HepG2 (cell line): ENCODE data around the gene OR52L1. TPM values are rescaled to one million over a fixed set of nuclear protein-coding genes. Genes with fewer than 3 reads are reported as not detected.

ENCODE experiments used
- ATAC-seq: fragments of 200-7000 bp; cut with Tn5 transposase; 3 replicates; pipeline ENCODE4 v1.9.1; 2020; ENCODE audit warnings: mild to moderate bottlenecking, moderate library complexity
- BruUV-seq: library from RNA; stranded (reverse); fragments of 400-500 nt; replicated peaks from 2 replicates; lab custom pipeline; 2021; lab: Mats Ljungman, UMichigan
- CTCF ChIA-PET: fragments of 300-600 bp; formaldehyde crosslinking; extraction: SDS; loops from one replicate; lab custom pipeline; 2021; ENCODE audit warnings: low total read pairs, inconsistent platforms, low intra/inter-chr PET ratio; lab: Yijun Ruan, JAX
- POLR2A ChIA-PET: fragments of 350-600 bp; sonication (Branson Sonifier 250); formaldehyde crosslinking; loops from one replicate; lab custom pipeline; 2020; ENCODE audit warnings: antibody characterized with exemption, inconsistent platforms; lab: Yijun Ruan, JAX
- DNase-seq: peaks from one replicate; pipeline ENCODE4 v3.0.0-alpha.2; 2015; ENCODE audit warnings: low spot score
- FAIRE-seq: peaks from 3 replicates; lab custom pipeline; 2011; peaks lifted over from hg19 to GRCh38; lab: Jason Lieb, UNC
- H2AFZ ChIP-seq: one replicate; pipeline ENCODE4 v1.6.1; 2011; ENCODE audit warnings: low read length, inconsistent platforms
- H3K27ac ChIP-seq: fragments of 300-600 bp; 3 replicates; pipeline ENCODE4 v1.8.0; 2011; ENCODE audit warnings: mixed run types, mild to moderate bottlenecking, mixed read lengths, low read length, inconsistent platforms; ENCODE audit not compliant: insufficient read depth; ENCODE audit errors: extremely low read length
- H3K27me3 ChIP-seq, 2 experiments: fragments of 200-600 bp in 1 of 2; 2 replicates in 1 of 2; 3 replicates in 1 of 2; pipeline versions ENCODE4 v1.6.0 to v1.8.0; 2011; ENCODE audit warnings: low read length in 2 of 2, mild to moderate bottlenecking in 2 of 2, moderate library complexity in 2 of 2, inconsistent platforms in 1 of 2; ENCODE audit not compliant: insufficient read depth in 2 of 2, control insufficient read depth in 1 of 2
- H3K36me3 ChIP-seq, 2 experiments: fragments of 200-600 bp in 1 of 2; replicated peaks in 1 of 2; 2 replicates in 1 of 2; 3 replicates in 1 of 2; pipeline versions ENCODE4 v1.5.1 to v1.8.0; 2011; ENCODE audit warnings: low read length in 2 of 2, inconsistent platforms in 1 of 2; ENCODE audit not compliant: insufficient read depth in 2 of 2, control insufficient read depth in 1 of 2
- H3K4me1 ChIP-seq: 2 replicates; pipeline ENCODE4 v1.5.1; 2012; ENCODE audit warnings: low read length, inconsistent platforms; ENCODE audit not compliant: insufficient read depth
- H3K4me2 ChIP-seq: 2 replicates; pipeline ENCODE4 v1.6.0; 2011; ENCODE audit warnings: low read depth, low read length, inconsistent platforms
- H3K4me3 ChIP-seq, 3 experiments: fragments of 200-600 bp in 1 of 3; sonication (generic), shearing (Covaris generic) in 1 of 3; replicated peaks in 1 of 3; 2 replicates each; pipeline ENCODE4 v1.5.1; 2011 to 2016; ENCODE audit warnings: low read length in 3 of 3, inconsistent platforms in 2 of 3, low read depth in 2 of 3, mild to moderate bottlenecking in 2 of 3, control low read depth in 1 of 3, mixed read lengths in 1 of 3; ENCODE audit not compliant: insufficient read depth in 1 of 3
- H3K79me2 ChIP-seq: one replicate; pipeline ENCODE4 v1.6.1; 2011; ENCODE audit warnings: low read length, inconsistent platforms; ENCODE audit not compliant: insufficient read depth
- H3K9ac ChIP-seq: 2 replicates; pipeline ENCODE4 v1.6.0; 2011; ENCODE audit warnings: mild to moderate bottlenecking, low read depth, low read length, inconsistent platforms; ENCODE audit not compliant: insufficient read depth
- H3K9me3 ChIP-seq: 2 replicates; pipeline ENCODE4 v1.5.1; 2012; ENCODE audit warnings: mild to moderate bottlenecking, low read length
- H4K20me1 ChIP-seq: 2 replicates; pipeline ENCODE4 v1.6.0; 2011; ENCODE audit warnings: inconsistent platforms, mild to moderate bottlenecking, low read length, moderate library complexity; ENCODE audit not compliant: insufficient read depth
- HNRNPUL1 ChIP-seq: fragments of 200-400 bp; formaldehyde crosslinking; IDR thresholded peaks from 2 replicates; pipeline ENCODE4 v1.6.1; 2017; ENCODE audit warnings: low read depth, mild to moderate bottlenecking, low read length, moderate library complexity
- NFRKB ChIP-seq: fragments of 450-650 bp; IDR thresholded peaks from 2 replicates; pipeline ENCODE4 v1.6.1; 2017
- ONECUT2 ChIP-seq: sonication (generic); formaldehyde crosslinking; IDR thresholded peaks from 2 replicates; pipeline ENCODE4 v1.4.0; 2020; ENCODE audit warnings: missing genetic modification reagents
- PRPF4 ChIP-seq: fragments of 200-400 bp; formaldehyde crosslinking; IDR thresholded peaks from 2 replicates; pipeline ENCODE4 v1.6.1; 2016; ENCODE audit warnings: low read length, low read depth; ENCODE audit not compliant: poor library complexity, severe bottlenecking
- SP4 ChIP-seq: sonication (generic); formaldehyde crosslinking; IDR thresholded peaks from 2 replicates; pipeline ENCODE4 v1.8.1; 2023; ENCODE audit warnings: mild to moderate bottlenecking, missing genetic modification reagents
- ZNF251 ChIP-seq: sonication (generic); formaldehyde crosslinking; IDR thresholded peaks from 2 replicates; pipeline ENCODE4 v1.9.0; 2021; ENCODE audit warnings: mild to moderate bottlenecking, missing genetic modification reagents
- ZNF431 ChIP-seq: sonication (generic); formaldehyde crosslinking; IDR thresholded peaks from 2 replicates; pipeline ENCODE4 v1.9.0; 2022; ENCODE audit warnings: missing genetic modification reagents, low read depth, mild to moderate bottlenecking, borderline replicate concordance
- ZNF777 ChIP-seq: sonication (generic); formaldehyde crosslinking; IDR thresholded peaks from 2 replicates; pipeline ENCODE4 v1.4.0; 2020; ENCODE audit warnings: missing genetic modification reagents
- ZNF816 ChIP-seq: sonication (generic); formaldehyde crosslinking; IDR thresholded peaks from 2 replicates; pipeline ENCODE4 v1.8.0; 2022; ENCODE audit warnings: missing genetic modification reagents, mild to moderate bottlenecking, borderline replicate concordance
- WGBS: methylation state at CpG from one replicate; pipeline ENCODE4 v1.1.6; 2017; ENCODE audit warnings: low lambda C conversion rate; 5-methylcytosine and 5-hydroxymethylcytosine counted together
- in situ Hi-C: cut with HindIII; loops from 2 replicates; pipeline ENCODE4 v1.10.0; 2017; ENCODE audit warnings: low pct_unique_long_range_greater_than_20kb; ENCODE audit not compliant: extremely low pct_ligation_motif_present
- intact Hi-C: fragments of 100-400 bp; cut with micrococcal nuclease; formaldehyde crosslinking; loops from one replicate; pipeline ENCODE4 v1.10.0; 2022; ENCODE audit not compliant: unreplicated experiment
- polyA plus RNA-seq, 8 experiments: library from polyadenylated mRNA; depleted of rRNA in 3 of 8; stranded (reverse) in 7 of 8; unstranded in 1 of 8; fragments of >200 nt; fragmentation: Illumina TruSeq in 4 of 8; extraction: Trizol in 4 of 8; gene quantifications; 2 replicates each; pipeline versions ENCODE4 v1.2.1 to v1.2.3, GENCODE V29; 2011 to 2016; ENCODE audit warnings: low read depth in 4 of 8, missing spikeins in 1 of 8, mixed read lengths in 1 of 8; ENCODE audit not compliant: insufficient read depth in 1 of 8
- total RNA-seq, 5 experiments: library from RNA; depleted of rRNA; stranded (reverse); fragments of >200 nt; fragmentation: Illumina TruSeq; extraction: Trizol; gene quantifications; 2 replicates each; pipeline ENCODE4 v1.2.3, GENCODE V29; 2016; ENCODE audit warnings: low read depth in 1 of 5
- TF ChIP-seq, protein P1 (sequence below): sonication (generic); formaldehyde crosslinking; conservative IDR thresholded peaks from 2 replicates; pipeline ENCODE4 v1.5.0; 2020; ENCODE audit warnings: missing genetic modification reagents
- TF ChIP-seq, protein P2 (sequence below): sonication (generic); formaldehyde crosslinking; IDR thresholded peaks from 2 replicates; pipeline ENCODE4 v1.4.0; 2020; ENCODE audit warnings: missing genetic modification reagents
- TF ChIP-seq, protein P3 (sequence below): sonication (generic); formaldehyde crosslinking; IDR thresholded peaks from 2 replicates; pipeline ENCODE4 v1.5.1; 2020; ENCODE audit warnings: mild to moderate bottlenecking, moderate library complexity, missing genetic modification reagents
- TF ChIP-seq, protein P4 (sequence below): sonication (generic); formaldehyde crosslinking; IDR thresholded peaks from 2 replicates; pipeline ENCODE4 v1.5.0; 2020; ENCODE audit warnings: missing genetic modification reagents
- TF ChIP-seq, protein P5 (sequence below): sonication (generic); formaldehyde crosslinking; IDR thresholded peaks from 2 replicates; pipeline ENCODE4 v1.4.0; 2020; ENCODE audit warnings: missing genetic modification reagents, borderline replicate concordance

Gene OR52L1
- total and polyA plus RNA-seq, 2 of the 13 experiments (the other 11 are each of a cell fraction or from before 2014, with no cell fraction given): not detected

DNA sequence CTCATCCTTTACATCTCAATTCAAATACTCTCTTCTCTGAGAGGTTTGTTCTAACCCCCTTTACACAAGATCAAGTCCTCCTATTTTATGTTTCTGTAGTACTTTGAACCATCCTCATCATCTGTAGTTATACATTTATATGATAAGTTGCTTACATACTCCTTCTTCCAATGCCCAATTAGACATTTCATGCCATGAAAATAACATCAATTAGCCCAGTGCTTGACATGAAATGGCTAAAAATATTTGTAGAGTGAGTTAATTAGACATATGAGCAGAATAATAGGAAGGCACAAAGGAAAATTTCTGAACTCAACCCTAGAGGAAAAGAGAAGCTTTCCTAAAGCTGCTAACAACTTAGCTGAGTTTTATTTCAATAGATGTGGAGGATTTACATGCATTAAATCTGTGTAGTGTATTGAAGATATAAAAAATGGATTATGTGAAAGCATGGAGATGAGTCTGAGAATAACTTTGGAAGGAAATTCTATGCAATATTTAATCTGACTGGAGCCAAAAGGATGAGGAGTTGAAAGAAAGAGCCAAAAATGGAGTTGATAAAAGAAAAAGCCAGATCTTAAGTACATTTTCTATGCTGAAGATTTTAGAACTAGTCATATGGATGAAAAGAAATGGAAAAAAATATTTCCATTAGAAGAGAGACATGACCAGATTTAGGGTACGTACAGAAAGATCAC, 44.1 kb upstream of the OR52L1 start, which contains the start of gene OR56A1:
TSS of gene OR56A1 (minus strand) at position 51 of the 698 bp plus-strand sequence. CDS start 3,066 bp downstream, outside the sequence.
- FAIRE-seq (no peak), ATAC-seq (no peak), DNase-seq (no peak)
- Histone ChIP-seq H3K79me2 (no peaks in the 10 kb centered on the region), H3K27ac (no peak within 1 kb of the TSS), H3K4me2 (no peak within 1 kb of the TSS), H3K9me3 (no peaks in the 10 kb centered on the region), H3K9ac (no peak within 1 kb of the TSS), H3K4me3 (no peak within 1 kb of the TSS), H3K27me3 (no peaks in the 10 kb centered on the region; a peak in 1 of 5 replicates), H3K4me1 (no peaks in the 10 kb centered on the region), H4K20me1 (no peaks in the 10 kb centered on the region), H3K36me3 (no peaks in the 10 kb centered on the region), H2AFZ (no peak within 1 kb of the TSS)
- WGBS: 16% methylated on average over 1 of the region's 1 CpG
- POLR2A ChIA-PET: no interaction called here
- BruUV-seq: no TSS peak
- intact Hi-C loops: no loop called here
- in situ Hi-C loops: no loop called here
- CTCF ChIA-PET: no interaction called here
- TF ChIP-seq, protein P1, sequence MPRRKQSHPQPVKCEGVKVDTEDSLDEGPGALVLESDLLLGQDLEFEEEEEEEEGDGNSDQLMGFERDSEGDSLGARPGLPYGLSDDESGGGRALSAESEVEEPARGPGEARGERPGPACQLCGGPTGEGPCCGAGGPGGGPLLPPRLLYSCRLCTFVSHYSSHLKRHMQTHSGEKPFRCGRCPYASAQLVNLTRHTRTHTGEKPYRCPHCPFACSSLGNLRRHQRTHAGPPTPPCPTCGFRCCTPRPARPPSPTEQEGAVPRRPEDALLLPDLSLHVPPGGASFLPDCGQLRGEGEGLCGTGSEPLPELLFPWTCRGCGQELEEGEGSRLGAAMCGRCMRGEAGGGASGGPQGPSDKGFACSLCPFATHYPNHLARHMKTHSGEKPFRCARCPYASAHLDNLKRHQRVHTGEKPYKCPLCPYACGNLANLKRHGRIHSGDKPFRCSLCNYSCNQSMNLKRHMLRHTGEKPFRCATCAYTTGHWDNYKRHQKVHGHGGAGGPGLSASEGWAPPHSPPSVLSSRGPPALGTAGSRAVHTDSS: no peak
- TF ChIP-seq ONECUT2 (CRISPR knock-in tag): no peak
- TF ChIP-seq ZNF251 (CRISPR knock-in tag): no peak
- TF ChIP-seq, protein P2, sequence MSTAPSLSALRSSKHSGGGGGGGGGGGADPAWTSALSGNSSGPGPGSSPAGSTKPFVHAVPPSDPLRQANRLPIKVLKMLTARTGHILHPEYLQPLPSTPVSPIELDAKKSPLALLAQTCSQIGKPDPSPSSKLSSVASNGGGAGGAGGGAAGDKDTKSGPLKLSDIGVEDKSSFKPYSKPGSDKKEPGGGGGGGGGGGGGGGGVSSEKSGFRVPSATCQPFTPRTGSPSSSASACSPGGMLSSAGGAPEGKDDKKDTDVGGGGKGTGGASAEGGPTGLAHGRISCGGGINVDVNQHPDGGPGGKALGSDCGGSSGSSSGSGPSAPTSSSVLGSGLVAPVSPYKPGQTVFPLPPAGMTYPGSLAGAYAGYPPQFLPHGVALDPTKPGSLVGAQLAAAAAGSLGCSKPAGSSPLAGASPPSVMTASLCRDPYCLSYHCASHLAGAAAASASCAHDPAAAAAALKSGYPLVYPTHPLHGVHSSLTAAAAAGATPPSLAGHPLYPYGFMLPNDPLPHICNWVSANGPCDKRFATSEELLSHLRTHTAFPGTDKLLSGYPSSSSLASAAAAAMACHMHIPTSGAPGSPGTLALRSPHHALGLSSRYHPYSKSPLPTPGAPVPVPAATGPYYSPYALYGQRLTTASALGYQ (CRISPR knock-in tag): no peak
- no peak for TF ChIP-seq ZNF431
- TF ChIP-seq, protein P3, sequence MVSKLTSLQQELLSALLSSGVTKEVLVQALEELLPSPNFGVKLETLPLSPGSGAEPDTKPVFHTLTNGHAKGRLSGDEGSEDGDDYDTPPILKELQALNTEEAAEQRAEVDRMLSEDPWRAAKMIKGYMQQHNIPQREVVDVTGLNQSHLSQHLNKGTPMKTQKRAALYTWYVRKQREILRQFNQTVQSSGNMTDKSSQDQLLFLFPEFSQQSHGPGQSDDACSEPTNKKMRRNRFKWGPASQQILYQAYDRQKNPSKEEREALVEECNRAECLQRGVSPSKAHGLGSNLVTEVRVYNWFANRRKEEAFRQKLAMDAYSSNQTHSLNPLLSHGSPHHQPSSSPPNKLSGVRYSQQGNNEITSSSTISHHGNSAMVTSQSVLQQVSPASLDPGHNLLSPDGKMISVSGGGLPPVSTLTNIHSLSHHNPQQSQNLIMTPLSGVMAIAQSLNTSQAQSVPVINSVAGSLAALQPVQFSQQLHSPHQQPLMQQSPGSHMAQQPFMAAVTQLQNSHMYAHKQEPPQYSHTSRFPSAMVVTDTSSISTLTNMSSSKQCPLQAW: no peak
- TF ChIP-seq, protein P4, sequence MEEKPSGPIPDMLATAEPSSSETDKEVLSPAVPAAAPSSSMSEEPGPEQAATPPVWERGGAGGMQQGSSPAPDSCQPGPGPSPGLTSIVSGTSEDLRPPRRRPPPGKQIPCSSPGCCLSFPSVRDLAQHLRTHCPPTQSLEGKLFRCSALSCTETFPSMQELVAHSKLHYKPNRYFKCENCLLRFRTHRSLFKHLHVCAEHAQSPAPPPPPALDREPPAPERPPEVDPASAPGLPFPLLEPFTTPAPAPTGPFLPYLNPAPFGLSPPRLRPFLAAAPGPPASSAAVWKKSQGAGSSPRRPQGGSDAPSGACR (CRISPR knock-in tag): no peak
- TF ChIP-seq, protein P5, sequence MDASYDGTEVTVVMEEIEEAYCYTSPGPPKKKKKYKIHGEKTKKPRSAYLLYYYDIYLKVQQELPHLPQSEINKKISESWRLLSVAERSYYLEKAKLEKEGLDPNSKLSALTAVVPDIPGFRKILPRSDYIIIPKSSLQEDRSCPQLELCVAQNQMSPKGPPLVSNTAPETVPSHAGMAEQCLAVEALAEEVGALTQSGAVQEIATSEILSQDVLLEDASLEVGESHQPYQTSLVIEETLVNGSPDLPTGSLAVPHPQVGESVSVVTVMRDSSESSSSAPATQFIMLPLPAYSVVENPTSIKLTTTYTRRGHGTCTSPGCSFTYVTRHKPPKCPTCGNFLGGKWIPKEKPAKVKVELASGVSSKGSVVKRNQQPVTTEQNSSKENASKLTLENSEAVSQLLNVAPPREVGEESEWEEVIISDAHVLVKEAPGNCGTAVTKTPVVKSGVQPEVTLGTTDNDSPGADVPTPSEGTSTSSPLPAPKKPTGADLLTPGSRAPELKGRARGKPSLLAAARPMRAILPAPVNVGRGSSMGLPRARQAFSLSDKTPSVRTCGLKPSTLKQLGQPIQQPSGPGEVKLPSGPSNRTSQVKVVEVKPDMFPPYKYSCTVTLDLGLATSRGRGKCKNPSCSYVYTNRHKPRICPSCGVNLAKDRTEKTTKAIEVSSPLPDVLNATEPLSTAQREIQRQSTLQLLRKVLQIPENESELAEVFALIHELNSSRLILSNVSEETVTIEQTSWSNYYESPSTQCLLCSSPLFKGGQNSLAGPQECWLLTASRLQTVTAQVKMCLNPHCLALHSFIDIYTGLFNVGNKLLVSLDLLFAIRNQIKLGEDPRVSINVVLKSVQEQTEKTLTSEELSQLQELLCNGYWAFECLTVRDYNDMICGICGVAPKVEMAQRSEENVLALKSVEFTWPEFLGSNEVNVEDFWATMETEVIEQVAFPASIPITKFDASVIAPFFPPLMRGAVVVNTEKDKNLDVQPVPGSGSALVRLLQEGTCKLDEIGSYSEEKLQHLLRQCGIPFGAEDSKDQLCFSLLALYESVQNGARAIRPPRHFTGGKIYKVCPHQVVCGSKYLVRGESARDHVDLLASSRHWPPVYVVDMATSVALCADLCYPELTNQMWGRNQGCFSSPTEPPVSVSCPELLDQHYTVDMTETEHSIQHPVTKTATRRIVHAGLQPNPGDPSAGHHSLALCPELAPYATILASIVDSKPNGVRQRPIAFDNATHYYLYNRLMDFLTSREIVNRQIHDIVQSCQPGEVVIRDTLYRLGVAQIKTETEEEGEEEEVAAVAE (CRISPR knock-in tag): no peak
- no peak for TF ChIP-seq SP4 (CRISPR knock-in tag)
- no peak for TF ChIP-seq NFRKB
- TF ChIP-seq HNRNPUL1: no peak
- TF ChIP-seq ZNF777 (CRISPR knock-in tag): no peak
- TF ChIP-seq ZNF816 (CRISPR knock-in tag): no peak
- TF ChIP-seq PRPF4: no peak
